ENCODE measurements around the gene NUP62. TPM values are rescaled to one million over a fixed set of nuclear protein-coding genes. Genes with fewer than 3 reads are reported as not detected.

NUP62 gene
- total RNA-seq, 1 experiment from 2014 or later = 127 TPM

DNA sequence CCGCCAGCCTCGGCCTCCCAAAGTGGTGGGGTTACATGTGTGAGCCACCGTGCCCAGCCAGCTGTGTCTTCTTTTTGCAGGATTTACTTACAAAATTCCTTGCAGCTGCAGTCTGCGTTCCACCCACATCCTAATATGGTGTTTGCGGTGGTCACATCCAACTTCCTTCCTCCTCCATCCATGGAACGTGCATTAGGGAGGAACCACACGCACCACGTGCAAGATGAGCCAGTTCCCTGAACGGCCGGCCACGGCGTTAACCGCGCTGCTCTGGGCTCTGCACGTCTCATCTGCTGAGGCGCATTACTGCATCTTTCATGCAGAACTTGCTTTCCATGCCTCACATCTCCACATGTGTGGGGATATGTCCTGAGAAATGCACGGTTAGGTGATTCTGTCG, 44.7 kb upstream of the NUP62 start:
- H4K8ac ChIP-seq (replicated peaks; ENCODE audit: insufficient read length, low read depth, low read length) = no peak overlapping the region
- DNase-seq = no peak
- no peak overlapping the region for H3K27ac Mint-ChIP-seq
- no peak overlapping the region for H2AFZ ChIP-seq (ENCODE audit: low read length)
- no peak overlapping the region for H3K14ac ChIP-seq (ENCODE audit: insufficient read depth, low read length)
- no peaks in the 10 kb centered on the region for H3K4me1 ChIP-seq (ENCODE audit: insufficient read depth, low read length)
- H3K9me3 ChIP-seq (ENCODE audit: control insufficient read depth, low read depth, low read length) = no peaks in the 10 kb centered on the region
- H3K23ac ChIP-seq (ENCODE audit: insufficient read length, low read depth, low read length) = no peak overlapping the region
- no peak overlapping the region for H3K4ac ChIP-seq (ENCODE audit: low read depth, low read length)
- H2AK5ac ChIP-seq (ENCODE audit: insufficient read length, low read length) = no peak overlapping the region
- no peak overlapping the region for H2BK5ac ChIP-seq (ENCODE audit: insufficient read length, low read length)
- no peak overlapping the region for H4K91ac ChIP-seq (ENCODE audit: insufficient read length, low read depth, low read length)
- H3K9ac ChIP-seq (ENCODE audit: extremely low read depth, insufficient read length, low read length) = no peak overlapping the region
- no peaks in the 10 kb centered on the region for H3K4me1 Mint-ChIP-seq
- peaks cover 3% of the 10 kb centered on the region for H4K20me1 ChIP-seq (ENCODE audit: control insufficient read depth, insufficient read depth, insufficient read length)
- H3K27ac ChIP-seq (ENCODE audit: insufficient read length, low read depth, low read length) = no peak overlapping the region
- no peaks in the 10 kb centered on the region for H3K27me3 ChIP-seq (ENCODE audit: insufficient read depth, low read length)
- no peaks in the 10 kb centered on the region for H3K79me2 ChIP-seq (ENCODE audit: insufficient read depth, low read length)
- no peak overlapping the region for H2BK15ac ChIP-seq (ENCODE audit: low read depth, low read length)
- H2BK120ac ChIP-seq (ENCODE audit: low read depth, low read length, poor library complexity, severe bottlenecking) = no peak overlapping the region
- H3K18ac ChIP-seq (ENCODE audit: insufficient read length, low read depth, low read length) = no peak overlapping the region
- no peaks in the 10 kb centered on the region for H3K23me2 ChIP-seq (ENCODE audit: insufficient read length, low read depth, low read length, poor library complexity, severe bottlenecking)
- WGBS (ENCODE audit: extremely low coverage, insufficient read length, low lambda C conversion rate) = no CpG with 5 or more reads among the region's 18 CpGs
- no peak overlapping the region for H4K5ac ChIP-seq (ENCODE audit: insufficient read length, low read depth, low read length)
- no peak overlapping the region for H3K4me3 Mint-ChIP-seq
- H3K4me2 ChIP-seq (ENCODE audit: insufficient read depth, insufficient read length, low read length) = no peak overlapping the region
- peaks cover 9% of the 10 kb centered on the region for H3K27me3 Mint-ChIP-seq (ENCODE audit: low read depth)
- H2BK12ac ChIP-seq (ENCODE audit: insufficient read length, low read depth, low read length) = no peak overlapping the region
- no peak overlapping the region for H3K56ac ChIP-seq (ENCODE audit: insufficient read length, low read depth, low read length)
- H3K9me3 Mint-ChIP-seq = no peaks in the 10 kb centered on the region
- no peaks in the 10 kb centered on the region for H3K79me1 ChIP-seq (ENCODE audit: insufficient read depth, low read depth, low read length, poor library complexity, severe bottlenecking)
- H3T11ph ChIP-seq (ENCODE audit: low read length) = no peak overlapping the region
- no peak overlapping the region for H2BK20ac ChIP-seq (ENCODE audit: low read depth, low read length, poor library complexity, severe bottlenecking)
- H3K36me3 Mint-ChIP-seq (ENCODE audit: insufficient read depth in 1 of 3, low read depth in 3 of 3) = 0 out of 7 replicates have a peak, but pooled peaks cover 0 to 3% (median 0%) of the 10 kb centered on the region in 3 experiments
- no peak for TF ChIP-seq CTCF (conservative IDR thresholded peaks at IDR 0.05)
